Stimulated activated CD8-positive, alpha-beta memory T cell treated with anti-CD3 and anti-CD28 coated beads, Interleukin-12 subunit alpha, Interleukin-12 subunit beta, amount 100 ng/mL, for 24 hours (primary cell): ENCODE data around the gene UBE2C.
"Not testable (repeated sequence)": the region's sequence is repeated elsewhere in the genome, so short reads cannot be mapped to it uniquely, and the experiment has no call there.

Experiments
- DNase-seq: peaks from one replicate; pipeline ENCODE4 v3.0.0-alpha.2; 2020; ENCODE audit errors: extremely low read depth

Gene UBE2C

GRCh38 chr20:45812157-45813005 is at the start of gene UBE2C:
Gene UBE2C, plus strand, starts transcription at chr20:45812644. Its CDS starts 52 bp downstream, at chr20:45812696.
- peak; percentile 86 for DNase-seq

- DNase-seq, result not testable (repeated sequence)
Observed at GRCh38 chr20:45764618-45765282, 47.7 kb upstream of the UBE2C start.

- no peak for DNase-seq
Observed at GRCh38 chr20:45765307-45765875, 47.1 kb upstream of the UBE2C start.

- no peak for DNase-seq
Observed at GRCh38 chr20:45765980-45766379, 46.5 kb upstream of the UBE2C start.

- no peak for DNase-seq
Observed at GRCh38 chr20:45768479-45768878, 44.0 kb upstream of the UBE2C start.

- DNase-seq, result peak; percentile 52
Observed at GRCh38 chr20:45771182-45771759, 41.2 kb upstream of the UBE2C start.

GRCh38 chr20:45772693-45773092 is 39.8 kb upstream of the UBE2C start:
- DNase-seq, result no peak

GRCh38 chr20:45774945-45775344 is 37.5 kb upstream of the UBE2C start:
- DNase-seq, result no peak

- DNase-seq, result no peak
Observed at GRCh38 chr20:45775411-45775810, 37.0 kb upstream of the UBE2C start.

GRCh38 chr20:45776931-45777330 is 35.5 kb upstream of the UBE2C start:
- no peak for DNase-seq

- DNase-seq, result no peak
Observed at GRCh38 chr20:45779011-45779915, 33.2 kb upstream of the UBE2C start.

GRCh38 chr20:45780159-45780558 is 32.3 kb upstream of the UBE2C start:
- DNase-seq, result no peak

- no peak for DNase-seq
Observed at GRCh38 chr20:45781391-45781931, 31.0 kb upstream of the UBE2C start.

- no peak for DNase-seq
Observed at GRCh38 chr20:45782890-45783289, 29.6 kb upstream of the UBE2C start.

GRCh38 chr20:45783656-45784294 is 28.7 kb upstream of the UBE2C start:
- no peak for DNase-seq

GRCh38 chr20:45788351-45788750 is 24.1 kb upstream of the UBE2C start:
- no peak for DNase-seq

- no peak for DNase-seq
Observed at GRCh38 chr20:45792317-45793118, 19.9 kb upstream of the UBE2C start.

- DNase-seq, result no peak
Observed at GRCh38 chr20:45796337-45797065, 15.9 kb upstream of the UBE2C start.

- not testable (repeated sequence) for DNase-seq
Observed at GRCh38 chr20:45797510-45797909, 14.9 kb upstream of the UBE2C start.
